Measurements from ENCODE around the gene PNMA8A. TPM values are rescaled to one million over a fixed set of nuclear protein-coding genes. Genes with fewer than 3 reads are reported as not detected.
A peak's percentile ranks its signal among the peaks of the same experiment; 100 is the strongest.

PNMA8A gene
- 11.2 and 11.4 TPM in 2 replicates for total RNA-seq
- 5.5 and 6.4 TPM in 2 replicates for polyA plus RNA-seq

- TF ChIP-seq EZH2phosphoT487 (IDR thresholded peaks at IDR 0.05; ENCODE audit: low read depth, severe bottlenecking, unreplicated experiment), result no peak
- no peak for TF ChIP-seq CTCF (IDR thresholded peaks at IDR 0.05; ENCODE audit: poor library complexity)
- TF ChIP-seq EZH2 (IDR thresholded peaks at IDR 0.05; ENCODE audit: borderline replicate concordance), result no peak
- Histone ChIP-seq H3K27ac (peak within 1 kb of the TSS; percentile 22), H4K20me1 (ENCODE audit: insufficient read depth, poor library complexity, severe bottlenecking) (no peaks in the 10 kb centered on the region), H3K9me3 (ENCODE audit: low read depth) (no peaks in the 10 kb centered on the region), H3K36me3 (replicated peaks; ENCODE audit: insufficient read depth, low read depth) (no peaks in the 10 kb centered on the region), H3K27me3 (no peaks in the 10 kb centered on the region), H3K4me1 (ENCODE audit: insufficient read depth) (peaks cover 12% of the 10 kb centered on the region), H3K4me2 (peak within 1 kb of the TSS; percentile 93), H3K4me3 (peak within 1 kb of the TSS; percentile 47), H3K79me2 (no peaks in the 10 kb centered on the region), H2AFZ (peak within 1 kb of the TSS; percentile 57), H3K9me2 (replicated peaks; ENCODE audit: insufficient read depth) (no peaks in the 10 kb centered on the region)
- DNase-seq (ENCODE audit: low spot score), result peak; percentile 84
- WGBS (ENCODE audit: low lambda C conversion rate, missing lambda C conversion rate), result 2% methylated on average over 51 of the region's 57 CpGs
Observed at GRCh38 chr19:46471116-46471733, at the start of gene PNMA8A. Gene PNMA8A (minus strand): TSS chr19:46471563. CDS start chr19:46471035, 528 bp downstream.

- DNase-seq (ENCODE audit: low spot score), result no peak
- H3K36me3 ChIP-seq (replicated peaks; ENCODE audit: insufficient read depth, low read depth), result no peaks in the 10 kb centered on the region
- no peaks in the 10 kb centered on the region for H3K4me1 ChIP-seq (ENCODE audit: insufficient read depth)
- no peak overlapping the region for H3K27ac ChIP-seq
- H3K4me3 ChIP-seq, result no peak overlapping the region
- H3K27me3 ChIP-seq, result no peaks in the 10 kb centered on the region
- H3K9me2 ChIP-seq (replicated peaks; ENCODE audit: insufficient read depth), result no peaks in the 10 kb centered on the region
- TF ChIP-seq CTCF (IDR thresholded peaks at IDR 0.05; ENCODE audit: poor library complexity) (no peak), EZH2 (IDR thresholded peaks at IDR 0.05; ENCODE audit: borderline replicate concordance) (no peak), EZH2phosphoT487 (IDR thresholded peaks at IDR 0.05; ENCODE audit: low read depth, severe bottlenecking, unreplicated experiment) (no peak)
- H4K20me1 ChIP-seq (ENCODE audit: insufficient read depth, poor library complexity, severe bottlenecking), result no peaks in the 10 kb centered on the region
- 81% methylated on average over 6 of the region's 6 CpGs for WGBS (ENCODE audit: low lambda C conversion rate, missing lambda C conversion rate)
- no peak overlapping the region for H2AFZ ChIP-seq
- H3K79me2 ChIP-seq, result no peaks in the 10 kb centered on the region
- no peak overlapping the region for H3K4me2 ChIP-seq
- H3K9me3 ChIP-seq (ENCODE audit: low read depth), result no peaks in the 10 kb centered on the region
Observed at GRCh38 chr19:46520616-46521015, 49.3 kb upstream of the PNMA8A start.

- no peaks in the 10 kb centered on the region for H3K79me2 ChIP-seq
- DNase-seq (ENCODE audit: low spot score), result no peak
- no peak overlapping the region for H3K4me2 ChIP-seq
- H3K9me2 ChIP-seq (replicated peaks; ENCODE audit: insufficient read depth), result no peaks in the 10 kb centered on the region
- WGBS (ENCODE audit: low lambda C conversion rate, missing lambda C conversion rate), result 86% methylated on average over 6 of the region's 6 CpGs
- TF ChIP-seq CTCF (IDR thresholded peaks at IDR 0.05; ENCODE audit: poor library complexity) (no peak), EZH2phosphoT487 (IDR thresholded peaks at IDR 0.05; ENCODE audit: low read depth, severe bottlenecking, unreplicated experiment) (no peak), EZH2 (IDR thresholded peaks at IDR 0.05; ENCODE audit: borderline replicate concordance) (no peak)
- no peaks in the 10 kb centered on the region for H3K4me1 ChIP-seq (ENCODE audit: insufficient read depth)
- no peak overlapping the region for H2AFZ ChIP-seq
- H4K20me1 ChIP-seq (ENCODE audit: insufficient read depth, poor library complexity, severe bottlenecking), result no peaks in the 10 kb centered on the region
- no peaks in the 10 kb centered on the region for H3K27me3 ChIP-seq
- H3K27ac ChIP-seq, result no peak overlapping the region
- H3K4me3 ChIP-seq, result no peak overlapping the region
- H3K36me3 ChIP-seq (replicated peaks; ENCODE audit: insufficient read depth, low read depth), result no peaks in the 10 kb centered on the region
- H3K9me3 ChIP-seq (ENCODE audit: low read depth), result no peaks in the 10 kb centered on the region
Observed at GRCh38 chr19:46517471-46517870, 46.1 kb upstream of the PNMA8A start.

Measured in hepatocyte (in vitro differentiated cells).